DOHH2 (cell line): ENCODE data around the gene TP53I11.

ENCODE experiments used
- H3F3A ChIP-seq: fragments of 200-600 bp; sonication (generic), shearing (Covaris generic); 2 replicates; pipeline ENCODE4 v1.6.0; 2016; ENCODE audit warnings: antibody characterized with exemption, mild to moderate bottlenecking; ENCODE audit not compliant: control insufficient read depth, insufficient read depth
- H3K27ac ChIP-seq: fragments of 200-600 bp; sonication (generic); 2 replicates; pipeline ENCODE4 v1.5.1; 2014; ENCODE audit warnings: low read depth, mild to moderate bottlenecking, low read length, moderate library complexity
- H3K27me3 ChIP-seq: fragments of 200-600 bp; sonication (generic); 2 replicates; pipeline ENCODE4 v1.6.1; 2014; ENCODE audit warnings: mild to moderate bottlenecking, low read length, mixed read lengths; ENCODE audit not compliant: control insufficient read depth
- H3K36me3 ChIP-seq: fragments of 200-600 bp; sonication (generic); 2 replicates; pipeline ENCODE4 v1.6.1; 2014; ENCODE audit warnings: mild to moderate bottlenecking, low read length, moderate library complexity, mixed read lengths; ENCODE audit not compliant: control insufficient read depth
- H3K4me1 ChIP-seq: fragments of 200-600 bp; sonication (generic); 2 replicates; pipeline ENCODE4 v1.6.1; 2014; ENCODE audit warnings: mild to moderate bottlenecking, low read length, mixed read lengths; ENCODE audit not compliant: control insufficient read depth
- H3K4me2 ChIP-seq: fragments of 200-600 bp; sonication (generic); 2 replicates; pipeline ENCODE4 v1.6.0; 2014; ENCODE audit warnings: mild to moderate bottlenecking, low read length, moderate library complexity
- H3K4me3 ChIP-seq: fragments of 200-600 bp; sonication (generic); 2 replicates; pipeline ENCODE4 v1.5.1; 2014; ENCODE audit warnings: mild to moderate bottlenecking, low read length, mixed read lengths
- H3K79me2 ChIP-seq: fragments of 200-600 bp; sonication (generic); 2 replicates; pipeline ENCODE4 v1.6.1; 2014; ENCODE audit warnings: mild to moderate bottlenecking, low read length, mixed read lengths; ENCODE audit not compliant: control insufficient read depth
- H3K9me2 ChIP-seq: fragments of 200-600 bp; sonication (generic); replicated peaks from 2 replicates; pipeline ENCODE4 v1.6.1; 2014; ENCODE audit warnings: mild to moderate bottlenecking, low read length, mixed read lengths; ENCODE audit not compliant: control insufficient read depth
- H3K9me3 ChIP-seq: fragments of 200-600 bp; sonication (generic); 2 replicates; pipeline ENCODE4 v1.6.1; 2014; ENCODE audit warnings: antibody characterized with exemption, low read length, mixed read lengths; ENCODE audit not compliant: control insufficient read depth, insufficient read depth
- H4K20me1 ChIP-seq: fragments of 200-600 bp; sonication (generic); 2 replicates; pipeline ENCODE4 v1.6.0; 2014; ENCODE audit warnings: low read depth, mild to moderate bottlenecking, antibody characterized with exemption, low read length, moderate library complexity; ENCODE audit not compliant: control insufficient read depth, insufficient read depth
- CTCF ChIP-seq: fragments of 200-600 bp; sonication (generic); IDR thresholded peaks from one replicate; pipeline ENCODE4 v1.5.1; 2014; ENCODE audit warnings: antibody characterized with exemption, mild to moderate bottlenecking, low read depth, low read length; ENCODE audit not compliant: poor library complexity, severe bottlenecking
- EZH2phosphoT487 ChIP-seq: fragments of 200-600 bp; sonication (generic); IDR thresholded peaks from 2 replicates; pipeline ENCODE4 v1.6.1; 2017; ENCODE audit warnings: borderline replicate concordance, mild to moderate bottlenecking, antibody characterized with exemption, low read length, moderate library complexity, mixed read lengths

Gene TP53I11

DNA sequence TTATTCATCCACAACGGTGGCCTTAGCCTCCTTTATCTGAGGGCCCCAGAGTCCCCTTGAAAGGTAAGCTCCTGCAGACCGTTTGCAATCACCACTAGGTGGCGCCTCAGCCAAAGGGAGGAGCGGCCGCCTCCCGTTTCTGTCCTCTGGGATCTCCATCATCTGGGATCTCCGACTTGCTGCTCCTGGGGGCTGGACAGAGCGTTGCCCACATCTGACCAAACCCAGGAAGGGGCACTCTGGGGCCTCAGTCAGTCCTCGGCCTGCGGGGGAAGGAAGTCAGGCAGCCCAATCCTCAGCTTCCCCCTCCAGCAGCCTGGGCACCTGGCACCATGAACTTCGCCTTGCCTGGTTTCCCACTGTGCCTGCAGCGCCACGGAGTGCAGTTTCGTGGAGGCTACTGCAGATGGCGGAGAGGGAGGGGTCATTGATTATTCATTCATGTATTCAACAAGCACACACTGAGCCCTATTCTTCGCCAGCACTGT lies 23.5 kb downstream of the TP53I11 start:
- Histone ChIP-seq H3K79me2 (no peaks in the 10 kb centered on the region), H3K4me2 (no peak overlapping the region), H3K27me3 (0 out of 2 replicates have a peak, but pooled peaks cover 7% of the 10 kb centered on the region), H4K20me1 (peaks cover 2% of the 10 kb centered on the region; the same call in 1 of the 2 replicates), H3F3A (no peaks in the 10 kb centered on the region), H3K9me2 (no peaks in the 10 kb centered on the region), H3K36me3 (no peaks in the 10 kb centered on the region), H3K4me1 (no peaks in the 10 kb centered on the region), H3K9me3 (no peaks in the 10 kb centered on the region), H3K27ac (no peak overlapping the region), H3K4me3 (no peak overlapping the region)
- TF ChIP-seq CTCF, result peak; percentile 88
- TF ChIP-seq EZH2phosphoT487, result no peak

GRCh38 chr11:44926036-44926435 lies 24.6 kb downstream of the TP53I11 start:
- Histone ChIP-seq H3K9me3 (no peaks in the 10 kb centered on the region), H3K4me3 (no peak overlapping the region)
- TF ChIP-seq CTCF (no peak), EZH2phosphoT487 (no peak)

DNA sequence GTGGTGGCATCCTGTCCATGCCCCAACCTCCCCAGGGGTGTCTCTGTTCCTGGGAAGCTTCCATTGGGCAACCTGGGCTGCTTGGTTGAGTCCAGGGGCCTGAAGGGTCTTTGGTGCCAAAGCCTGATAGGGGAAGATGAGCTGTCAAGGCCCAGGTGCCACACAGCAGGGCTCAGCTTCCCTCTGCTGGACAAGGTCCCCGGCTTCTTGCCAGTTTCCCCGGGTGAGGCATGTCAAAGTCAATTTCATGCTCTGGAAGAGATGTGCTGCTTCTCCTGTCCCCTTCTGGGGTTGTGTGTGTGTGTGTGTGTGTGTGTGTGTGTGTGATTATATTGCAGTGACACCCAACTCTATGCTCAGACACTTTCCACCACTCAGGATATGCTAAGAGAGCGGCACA lies 26.9 kb downstream of the TP53I11 start:
- Histone ChIP-seq H3F3A (no peaks in the 10 kb centered on the region), H3K4me3 (no peak overlapping the region), H3K27ac (no peak overlapping the region), H3K27me3 (peaks cover 6% of the 10 kb centered on the region; the same call in 1 of the 2 replicates), H3K79me2 (no peaks in the 10 kb centered on the region), H4K20me1 (peaks cover 2% of the 10 kb centered on the region; the same call in 1 of the 2 replicates), H3K9me2 (no peaks in the 10 kb centered on the region), H3K36me3 (no peaks in the 10 kb centered on the region), H3K9me3 (no peaks in the 10 kb centered on the region), H3K4me2 (no peak overlapping the region), H3K4me1 (no peaks in the 10 kb centered on the region)
- TF ChIP-seq CTCF (no peak), EZH2phosphoT487 (no peak)

More at GRCh38 chr11:44926036-44926435, 24.6 kb downstream of the TP53I11 start:
- Histone ChIP-seq H3K27me3 (peaks cover 9% of the 10 kb centered on the region; the same call in 1 of the 2 replicates), H3K79me2 (no peaks in the 10 kb centered on the region), H3K27ac (no peak overlapping the region), H3K4me1 (no peaks in the 10 kb centered on the region), H3K36me3 (no peaks in the 10 kb centered on the region), H3F3A (no peaks in the 10 kb centered on the region), H3K9me2 (no peaks in the 10 kb centered on the region), H3K4me2 (no peak overlapping the region), H4K20me1 (peaks cover 2% of the 10 kb centered on the region; the same call in 1 of the 2 replicates)
